SK-N-SH (cell line): ENCODE results near the gene ZNF662. TPM values are rescaled to one million over a fixed set of nuclear protein-coding genes. Genes with fewer than 3 reads are reported as not detected.

ENCODE experiments used
- CTCF ChIA-PET: fragments of 300-600, 350-600 bp; formaldehyde crosslinking; extraction: SDS; loops from one replicate; lab custom pipeline; 2021; lab: Yijun Ruan, JAX
- POLR2A ChIA-PET: fragments of 350-600 bp; sonication (Branson Sonifier 250); formaldehyde crosslinking; extraction: SDS; loops from one replicate; lab custom pipeline; 2020; ENCODE audit warnings: antibody characterized with exemption, inconsistent platforms; lab: Yijun Ruan, JAX
- DNase-seq: peaks from one replicate; pipeline ENCODE4 v3.0.0; 2012
- H2AFZ ChIP-seq: fragments of 200-600 bp; sonication (generic); 2 replicates; pipeline ENCODE4 v1.8.1; 2016; ENCODE audit warnings: antibody characterized with exemption, mild to moderate bottlenecking, low read depth
- H3F3A ChIP-seq: fragments of 200-600 bp; sonication (generic); replicated peaks from 2 replicates; pipeline ENCODE3; 2016; ENCODE audit warnings: antibody characterized with exemption, mild to moderate bottlenecking; ENCODE audit not compliant: insufficient read depth
- H3K27ac ChIP-seq, 2 experiments: fragments of 200-500 bp in 1 of 2; fragments of 200-600 bp in 1 of 2; sonication (Bioruptor generic) in 1 of 2; sonication (generic), shearing (Covaris generic) in 1 of 2; 2 replicates each; pipeline versions ENCODE4 v1.5.1 to v1.6.1; 2014 to 2016; ENCODE audit warnings: low read depth in 2 of 2, inconsistent platforms in 1 of 2, low read length in 1 of 2, mild to moderate bottlenecking in 1 of 2, mixed read lengths in 1 of 2
- H3K27me3 ChIP-seq: fragments of 200-600 bp; sonication (generic), shearing (Covaris generic); 2 replicates; pipeline ENCODE4 v1.6.1; 2016; ENCODE audit warnings: mixed run types; ENCODE audit not compliant: insufficient read depth
- H3K36me3 ChIP-seq, 2 experiments: fragments of 200-500 bp in 1 of 2; fragments of 200-600 bp in 1 of 2; sonication (Bioruptor generic) in 1 of 2; sonication (generic) in 1 of 2; replicated peaks in 1 of 2; 2 replicates each; pipeline versions ENCODE3 to v1.5.1; 2014 to 2016; ENCODE audit warnings: low read length in 1 of 2, mild to moderate bottlenecking in 1 of 2; ENCODE audit not compliant: insufficient read depth in 2 of 2, control insufficient read depth in 1 of 2
- H3K4me1 ChIP-seq, 2 experiments: fragments of 200-500 bp in 1 of 2; fragments of 200-600 bp in 1 of 2; sonication (Bioruptor generic) in 1 of 2; sonication (generic), shearing (Covaris generic) in 1 of 2; 2 replicates each; pipeline versions ENCODE4 v1.5.1 to v1.6.1; 2014 to 2016; ENCODE audit warnings: low read depth in 1 of 2, low read length in 1 of 2, mixed run types in 1 of 2; ENCODE audit not compliant: insufficient read depth in 2 of 2, control insufficient read depth in 1 of 2
- H3K4me2 ChIP-seq: fragments of 200-600 bp; sonication (generic), shearing (Covaris generic); 2 replicates; pipeline ENCODE4 v1.6.1; 2017; ENCODE audit warnings: mixed run types
- H3K4me3 ChIP-seq, 2 experiments: fragments of 200-500 bp in 1 of 2; fragments of 200-600 bp in 1 of 2; sonication (Bioruptor generic) in 1 of 2; sonication (generic), shearing (Covaris generic) in 1 of 2; 2 replicates each; pipeline versions ENCODE4 v1.5.1 to v1.8.1; 2014 to 2016; ENCODE audit warnings: low read depth in 2 of 2, inconsistent platforms in 1 of 2, low read length in 1 of 2, mild to moderate bottlenecking in 1 of 2, mixed read lengths in 1 of 2, moderate library complexity in 1 of 2
- H3K79me2 ChIP-seq: fragments of 200-600 bp; sonication (generic); 2 replicates; pipeline ENCODE4 v1.8.1; 2017; ENCODE audit warnings: mild to moderate bottlenecking; ENCODE audit not compliant: insufficient read depth
- H3K9ac ChIP-seq: fragments of 200-600 bp; sonication (generic); 2 replicates; pipeline ENCODE4 v1.6.1; 2017; ENCODE audit warnings: mixed run types
- H3K9me2 ChIP-seq: fragments of 200-600 bp; sonication (generic); 2 replicates; pipeline ENCODE4 v1.6.1; 2017; ENCODE audit warnings: mixed run types
- H3K9me3 ChIP-seq: fragments of 200-600 bp; sonication (generic); 2 replicates; pipeline ENCODE4 v1.6.1; 2017; ENCODE audit warnings: mixed run types, mild to moderate bottlenecking, moderate library complexity
- H4K20me1 ChIP-seq: fragments of 200-600 bp; sonication (generic); 2 replicates; pipeline ENCODE4 v1.6.1; 2017; ENCODE audit warnings: mild to moderate bottlenecking, mixed run types; ENCODE audit not compliant: insufficient read depth
- CHD2 ChIP-seq: fragments of 150-350 bp; IDR thresholded peaks from 2 replicates; pipeline ENCODE4 v1.6.1; 2018; ENCODE audit warnings: low read length; ENCODE audit not compliant: partially characterized antibody
- CTCF ChIP-seq: fragments of 200-600 bp; sonication (generic); IDR thresholded peaks from 2 replicates; pipeline ENCODE4 v1.6.1; 2017; ENCODE audit warnings: antibody characterized with exemption, mild to moderate bottlenecking, moderate library complexity
- EP300 ChIP-seq, 2 experiments: IDR thresholded peaks; 2 replicates each; pipeline versions ENCODE4 v1.4.0 to v1.6.1; 2012; ENCODE audit warnings: borderline replicate concordance in 1 of 2, low read depth in 1 of 2, low read length in 1 of 2
- FOXJ3 ChIP-seq: sonication (generic); formaldehyde crosslinking; IDR thresholded peaks from 2 replicates; pipeline ENCODE4 v1.5.1; 2020; ENCODE audit warnings: mild to moderate bottlenecking, missing genetic modification reagents
- FOXM1 ChIP-seq: IDR thresholded peaks from 2 replicates; pipeline ENCODE4 v1.4.0; 2012; ENCODE audit warnings: low read depth, mild to moderate bottlenecking
- GATA2 ChIP-seq: sonication (generic); formaldehyde crosslinking; IDR thresholded peaks from 2 replicates; pipeline ENCODE4 v1.5.0; 2020; ENCODE audit warnings: mild to moderate bottlenecking, missing genetic modification reagents
- IRF3 ChIP-seq: fragments of 150-350 bp; IDR thresholded peaks from 2 replicates; pipeline ENCODE4 v1.6.1; 2016; ENCODE audit warnings: mild to moderate bottlenecking, low read depth, low read length
- JUND ChIP-seq: IDR thresholded peaks from 2 replicates; pipeline ENCODE4 v1.4.0; 2012
- MAX ChIP-seq: IDR thresholded peaks from 2 replicates; pipeline ENCODE4 v1.4.0; 2012; ENCODE audit warnings: low read depth
- MXI1 ChIP-seq: IDR thresholded peaks from 2 replicates; pipeline ENCODE4 v1.6.1; 2012; ENCODE audit warnings: mild to moderate bottlenecking, low read depth, low read length, improper control_type of control experiment
- POLR2AphosphoS5 ChIP-seq: IDR thresholded peaks from 2 replicates; pipeline ENCODE4 v1.6.1; 2012; ENCODE audit warnings: low read depth, low read length
- RAD21 ChIP-seq: IDR thresholded peaks from 2 replicates; pipeline ENCODE4 v1.6.1; 2012; ENCODE audit warnings: mild to moderate bottlenecking, low read length
- RCOR1 ChIP-seq: fragments of 150-350 bp; IDR thresholded peaks from 2 replicates; pipeline ENCODE4 v1.6.1; 2017; ENCODE audit warnings: antibody characterized with exemption, low read length
- RXRA ChIP-seq: IDR thresholded peaks from 2 replicates; pipeline ENCODE4 v1.4.0; 2012; ENCODE audit warnings: low read depth, mild to moderate bottlenecking, borderline replicate concordance
- SIN3A ChIP-seq: IDR thresholded peaks from 2 replicates; pipeline ENCODE4 v1.6.1; 2012; ENCODE audit warnings: low read depth, mild to moderate bottlenecking, low read length, moderate library complexity, borderline replicate concordance
- YY1 ChIP-seq: IDR thresholded peaks from 2 replicates; pipeline ENCODE4 v1.4.0; 2012; ENCODE audit warnings: low read depth, mild to moderate bottlenecking
- WGBS: methylation state at CpG from one replicate; pipeline ENCODE4 v1.1.6; 2017; ENCODE audit warnings: low lambda C conversion rate; 5-methylcytosine and 5-hydroxymethylcytosine counted together
- polyA plus RNA-seq, 3 experiments: library from polyadenylated mRNA; depleted of rRNA; stranded (reverse); fragments of >200 nt; gene quantifications; 2 replicates each; pipeline ENCODE4 v1.2.3, GENCODE V29; 2012

Gene ZNF662
- polyA plus RNA-seq, 1 of the 3 experiments (the other 2 are of a cell fraction) = 0.30 TPM

GRCh38 chr3:42874749-42875148 lies 31.2 kb upstream of the ZNF662 start:
- CTCF ChIA-PET = interaction anchor here (1.4 to 8.2 kb wide), 3 partner anchors 35 to 95 kb away, joined by 10 to 42 read pairs (median 34); no protein-coding TSS in a partner anchor
- Histone ChIP-seq H3K4me2 (no peak overlapping the region), H3F3A (peaks cover 2% of the 10 kb centered on the region), H3K27ac (no peak overlapping the region), H3K9ac (no peak overlapping the region), H4K20me1 (no peaks in the 10 kb centered on the region), H3K27me3 (peaks cover 12% of the 10 kb centered on the region; the same call in 1 of the 2 replicates), H3K9me3 (no peaks in the 10 kb centered on the region), H3K4me3 (no peak overlapping the region), H3K79me2 (no peaks in the 10 kb centered on the region), H3K36me3 (no peaks in the 10 kb centered on the region), H2AFZ (no peak overlapping the region), H3K4me1 (peaks cover 0 to 22% of the 10 kb centered on the region in 2 experiments; a peak in 1 of 4 replicates), H3K9me2 (no peaks in the 10 kb centered on the region)
- no peak for DNase-seq
- 58% methylated on average over 10 of the region's 10 CpGs for WGBS
- POLR2A ChIA-PET = no interaction called here
- TF ChIP-seq RXRA (no peak), POLR2AphosphoS5 (no peak), MXI1 (no peak), CTCF (no peak), IRF3 (no peak), RAD21 (no peak), JUND (no peak), CHD2 (no peak), RCOR1 (no peak), YY1 (no peak), MAX (no peak), FOXM1 (no peak), SIN3A (no peak), GATA2 (CRISPR knock-in tag) (no peak), EP300 (IDR thresholded peaks at IDR 0.05; ENCODE audit: borderline replicate concordance in 1 of 2, low read depth in 1 of 2, low read length in 1 of 2) (no peak), FOXJ3 (no peak)
